Measurements from ENCODE around the gene WIF1. TPM values are rescaled to one million over a fixed set of nuclear protein-coding genes. Genes with fewer than 3 reads are reported as not detected.
A peak's percentile ranks its signal among the peaks of the same experiment; 100 is the strongest.

The WIF1 gene
- total and polyA plus RNA-seq, 11 donors: 0.08 TPM; not detected in 10

DNA sequence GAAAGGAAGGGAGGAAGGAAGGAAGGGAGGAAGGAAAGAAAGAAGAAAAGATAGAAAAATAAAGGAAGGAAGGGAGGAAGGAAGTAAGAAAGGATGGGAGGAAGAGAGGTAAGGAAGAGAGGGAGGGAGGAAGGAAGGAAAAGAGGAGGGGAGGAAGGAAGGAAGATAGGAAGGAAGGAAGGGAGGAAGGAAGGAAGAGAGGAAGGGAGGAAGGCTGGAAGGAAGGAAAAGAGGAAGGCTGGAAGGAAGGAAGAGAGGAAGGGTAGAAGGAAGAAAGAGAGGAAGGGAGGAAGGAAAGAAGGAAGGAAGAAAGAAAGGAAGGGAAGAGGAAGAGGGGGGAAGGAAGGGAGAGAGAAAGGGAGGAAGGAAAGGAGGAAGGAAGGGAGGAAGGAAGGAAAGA lies 12.8 kb upstream of the WIF1 start:
- Histone ChIP-seq H3K4me3 (no peak overlapping the region), H3K27ac (no peak overlapping the region), H3K27me3 (peaks cover 0 to 30% (median 7%) of the 10 kb centered on the region in 9 donors), H3K4me1 (peaks cover 0 to 1% (median 0%) of the 10 kb centered on the region in 12 donors), H3K9me3 (peaks cover 0 to 14% (median 0%) of the 10 kb centered on the region in 12 donors), H3K36me3 (no peaks in the 10 kb centered on the region)
- TF ChIP-seq POLR2A (IDR thresholded peaks at IDR 0.05): no peak
- TF ChIP-seq, protein P1, sequence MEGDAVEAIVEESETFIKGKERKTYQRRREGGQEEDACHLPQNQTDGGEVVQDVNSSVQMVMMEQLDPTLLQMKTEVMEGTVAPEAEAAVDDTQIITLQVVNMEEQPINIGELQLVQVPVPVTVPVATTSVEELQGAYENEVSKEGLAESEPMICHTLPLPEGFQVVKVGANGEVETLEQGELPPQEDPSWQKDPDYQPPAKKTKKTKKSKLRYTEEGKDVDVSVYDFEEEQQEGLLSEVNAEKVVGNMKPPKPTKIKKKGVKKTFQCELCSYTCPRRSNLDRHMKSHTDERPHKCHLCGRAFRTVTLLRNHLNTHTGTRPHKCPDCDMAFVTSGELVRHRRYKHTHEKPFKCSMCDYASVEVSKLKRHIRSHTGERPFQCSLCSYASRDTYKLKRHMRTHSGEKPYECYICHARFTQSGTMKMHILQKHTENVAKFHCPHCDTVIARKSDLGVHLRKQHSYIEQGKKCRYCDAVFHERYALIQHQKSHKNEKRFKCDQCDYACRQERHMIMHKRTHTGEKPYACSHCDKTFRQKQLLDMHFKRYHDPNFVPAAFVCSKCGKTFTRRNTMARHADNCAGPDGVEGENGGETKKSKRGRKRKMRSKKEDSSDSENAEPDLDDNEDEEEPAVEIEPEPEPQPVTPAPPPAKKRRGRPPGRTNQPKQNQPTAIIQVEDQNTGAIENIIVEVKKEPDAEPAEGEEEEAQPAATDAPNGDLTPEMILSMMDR (IDR thresholded peaks at IDR 0.05): no peak
- DNase-seq: no peak
- no peak for ATAC-seq
- intact Hi-C loops (cut with DNase I): no loop called here

DNA sequence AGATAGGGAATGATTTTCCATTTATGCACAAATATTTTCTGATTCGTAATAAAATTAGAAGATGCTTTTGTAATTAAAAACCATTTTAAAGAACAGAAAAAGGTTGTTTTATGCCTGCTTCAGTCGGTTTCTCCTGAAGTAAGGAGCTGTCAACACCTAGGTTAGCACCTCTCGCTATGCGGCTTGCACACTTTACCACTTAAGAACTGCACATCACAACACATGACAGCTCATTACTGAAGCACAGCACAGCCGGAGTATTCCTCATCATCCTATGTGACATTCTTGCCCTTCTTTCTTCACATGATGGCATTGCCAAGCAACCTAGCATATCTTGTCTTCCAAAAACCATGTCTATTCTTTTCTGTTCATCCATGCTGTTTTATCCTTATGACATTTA lies 5.4 kb upstream of the WIF1 start:
- no peak for ATAC-seq
- DNase-seq: no peak
- no peak for TF ChIP-seq POLR2A (IDR thresholded peaks at IDR 0.05)
- TF ChIP-seq, protein P1 (IDR thresholded peaks at IDR 0.05): no peak
- no peak overlapping the region for H3K27ac ChIP-seq
- no peaks in the 10 kb centered on the region for H3K9me3 ChIP-seq
- H3K36me3 ChIP-seq: no peaks in the 10 kb centered on the region
- H3K27me3 ChIP-seq: peaks cover 4 to 85% (median 24%) of the 10 kb centered on the region in 9 donors
- intact Hi-C loops (cut with DNase I): loop anchor here in 4 of 10 donors (10.0 kb wide), 4 partner anchors 108 to 332 kb away; no protein-coding TSS in a partner anchor
- WGBS, 4 donors: 39 to 49% (median 44%) methylated on average over 5 of the region's 5 CpGs
- peaks cover 0 to 5% (median 0%) of the 10 kb centered on the region in 12 donors for H3K4me1 ChIP-seq
- no peak overlapping the region for H3K4me3 ChIP-seq

DNA sequence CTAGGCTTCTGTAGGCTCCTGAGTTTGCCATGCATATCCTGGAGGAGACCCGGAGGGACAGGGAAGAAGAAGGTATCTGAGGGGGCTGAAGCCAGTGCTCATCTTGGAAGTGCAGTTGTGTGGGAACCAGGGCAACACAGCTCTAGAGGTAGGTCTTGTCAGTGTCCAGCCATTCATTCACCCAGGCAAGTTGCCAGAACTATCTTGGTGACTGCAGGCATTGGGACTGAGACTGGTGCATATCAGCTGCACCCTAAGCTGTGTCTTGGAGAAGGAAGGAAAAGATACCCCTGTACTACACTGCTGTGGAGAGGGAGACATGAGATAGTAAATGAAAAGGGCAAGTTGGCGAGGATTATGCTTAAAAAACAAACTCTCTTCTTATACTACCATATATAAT lies 4.9 kb upstream of the WIF1 start:
- no peak overlapping the region for H3K27ac ChIP-seq
- H3K27me3 ChIP-seq: peaks cover 9 to 85% (median 29%) of the 10 kb centered on the region in 9 donors
- 41 to 49% (median 46%) methylated on average over 2 of the region's 2 CpGs for WGBS, 4 donors
- H3K4me3 ChIP-seq: no peak overlapping the region
- H3K9me3 ChIP-seq: no peaks in the 10 kb centered on the region
- intact Hi-C loops (cut with DNase I): loop anchor here in 4 of 10 donors (10.0 kb wide), 4 partner anchors 109 to 331 kb away; no protein-coding TSS in a partner anchor
- H3K36me3 ChIP-seq: no peaks in the 10 kb centered on the region
- DNase-seq (no peak), ATAC-seq (peak in 1 of 4 donors; percentile 50)
- TF ChIP-seq, protein P1 (IDR thresholded peaks at IDR 0.05): no peak
- no peak for TF ChIP-seq POLR2A (IDR thresholded peaks at IDR 0.05)
- peaks cover 0 to 10% (median 2%) of the 10 kb centered on the region in 12 donors for H3K4me1 ChIP-seq

DNA sequence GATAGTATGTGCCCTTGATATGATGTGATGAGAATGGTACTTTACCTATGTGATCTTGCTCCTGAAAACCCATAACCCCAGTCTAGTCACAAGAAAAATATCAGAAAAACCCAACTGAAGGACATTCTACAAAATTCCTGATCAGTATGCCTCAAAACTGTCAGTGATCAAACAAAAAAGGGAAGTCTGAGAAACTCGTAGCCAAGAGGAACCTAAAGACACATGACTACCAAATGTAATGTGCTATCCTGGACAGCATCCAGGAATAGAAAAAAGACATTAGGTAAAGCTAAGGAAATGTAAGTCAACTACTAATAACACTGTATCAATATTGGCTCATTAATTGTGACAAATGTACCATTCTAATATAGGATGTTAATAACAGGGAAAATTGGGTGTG lies 4.1 kb upstream of the WIF1 start:
- WGBS, 4 donors: 38 to 72% (median 51%) methylated on average over 1 of the region's 1 CpG
- H3K27me3 ChIP-seq: peaks cover 17 to 86% (median 34%) of the 10 kb centered on the region in 9 donors
- ATAC-seq (no peak), DNase-seq (no peak)
- H3K4me3 ChIP-seq: no peak overlapping the region
- H3K4me1 ChIP-seq: peaks cover 0 to 13% (median 5%) of the 10 kb centered on the region in 12 donors
- TF ChIP-seq POLR2A (IDR thresholded peaks at IDR 0.05): no peak
- TF ChIP-seq, protein P1 (IDR thresholded peaks at IDR 0.05): no peak
- no peaks in the 10 kb centered on the region for H3K36me3 ChIP-seq
- intact Hi-C loops (cut with DNase I): loop anchor here in 4 of 10 donors (10.0 kb wide), 4 partner anchors 110 to 330 kb away; no protein-coding TSS in a partner anchor
- no peaks in the 10 kb centered on the region for H3K9me3 ChIP-seq
- no peak overlapping the region for H3K27ac ChIP-seq
